ENCODE measurements around the gene SLPI. TPM values are rescaled to one million over a fixed set of nuclear protein-coding genes. Genes with fewer than 3 reads are reported as not detected.
A peak's percentile ranks its signal among the peaks of the same experiment; 100 is the strongest.

The SLPI gene
- total RNA-seq, 2 experiments from 2014 or later: not detected

DNA sequence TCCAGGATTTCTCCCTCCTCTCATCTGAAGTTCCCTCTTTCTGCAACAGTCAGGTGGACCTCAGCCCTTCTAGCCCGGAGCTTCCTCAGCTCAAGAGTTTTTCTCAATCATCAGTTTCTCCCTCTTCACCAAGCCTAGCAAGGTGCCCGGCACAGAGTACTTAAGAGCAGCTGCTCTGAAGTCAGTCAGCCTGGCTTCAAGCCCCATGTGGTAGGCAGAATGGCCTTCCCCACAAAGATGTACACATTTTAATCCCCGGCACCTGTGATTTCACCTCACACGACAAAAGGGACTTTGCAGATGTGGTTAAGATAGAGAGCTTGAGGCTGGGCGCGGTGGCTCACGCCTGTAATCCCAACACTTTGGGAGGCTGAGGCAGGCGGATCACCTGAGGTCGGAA is 37.2 kb upstream of the SLPI start:
- Mint-ChIP-seq H3K9me3 (no peaks in the 10 kb centered on the region), H3K36me3 (no peaks in the 10 kb centered on the region), H3K4me3 (no peak overlapping the region), H3K27me3 (peaks cover 26% of the 10 kb centered on the region), H3K27ac (no peak overlapping the region), H3K4me1 (ENCODE audit: low read depth) (no peaks in the 10 kb centered on the region)
- intact Hi-C loops (cut with micrococcal nuclease): loop anchor here (2.0 to 5.0 kb wide), 2 partner anchors 153 to 194 kb away; no protein-coding TSS in a partner anchor
- ChIA-PET POLR2A (interaction anchor here (0.7 to 4.0 kb wide), 2 partner anchors 11 to 1015 kb away, joined by 3 to 16 read pairs; no protein-coding TSS in a partner anchor), CTCF (interaction anchor here (0.6 to 8.2 kb wide), 29 partner anchors 12 to 543 kb away, joined by 3 to 113 read pairs (median 4); partner anchors contain the start of genes KCNS1, WFDC12 and YWHAB)
- DNase-seq: no peak

DNA sequence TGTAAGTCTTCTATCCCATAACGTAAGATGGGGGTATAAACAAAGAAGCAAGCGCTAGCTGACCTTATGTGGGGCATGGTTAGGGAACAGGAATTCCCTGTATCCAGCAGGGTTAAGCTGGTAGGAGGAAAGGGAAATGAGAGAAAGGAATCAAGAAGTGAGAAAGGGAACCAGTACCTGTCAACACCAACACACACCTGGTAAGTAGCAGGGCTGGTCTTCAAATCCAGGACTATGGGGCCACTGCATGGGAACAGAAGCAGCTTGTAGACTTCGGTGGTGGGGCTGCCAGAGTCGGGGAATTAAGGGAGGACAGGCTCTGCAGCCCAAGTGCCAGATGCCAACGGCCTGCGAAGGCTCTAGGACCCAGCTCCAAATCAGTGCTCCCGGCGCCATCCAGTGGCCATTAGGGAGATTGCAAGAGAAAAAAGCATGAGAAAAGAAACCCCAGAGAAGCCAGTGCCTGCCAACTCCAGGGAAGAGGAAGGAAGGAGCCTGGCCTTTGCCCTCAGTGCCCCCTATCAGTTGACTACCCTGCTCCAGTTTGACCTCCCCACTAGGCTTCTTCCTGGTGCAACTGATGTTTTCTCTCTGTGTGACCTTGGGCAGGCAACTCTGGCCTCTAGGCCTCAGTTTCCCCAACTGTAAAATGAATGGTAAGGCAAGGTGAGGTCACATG is 36.5 kb upstream of the SLPI start:
- intact Hi-C loops (cut with micrococcal nuclease): loop anchor here (2.0 to 5.0 kb wide), 2 partner anchors 152 to 194 kb away; no protein-coding TSS in a partner anchor
- H3K4me1 Mint-ChIP-seq (ENCODE audit: low read depth): no peaks in the 10 kb centered on the region

DNA sequence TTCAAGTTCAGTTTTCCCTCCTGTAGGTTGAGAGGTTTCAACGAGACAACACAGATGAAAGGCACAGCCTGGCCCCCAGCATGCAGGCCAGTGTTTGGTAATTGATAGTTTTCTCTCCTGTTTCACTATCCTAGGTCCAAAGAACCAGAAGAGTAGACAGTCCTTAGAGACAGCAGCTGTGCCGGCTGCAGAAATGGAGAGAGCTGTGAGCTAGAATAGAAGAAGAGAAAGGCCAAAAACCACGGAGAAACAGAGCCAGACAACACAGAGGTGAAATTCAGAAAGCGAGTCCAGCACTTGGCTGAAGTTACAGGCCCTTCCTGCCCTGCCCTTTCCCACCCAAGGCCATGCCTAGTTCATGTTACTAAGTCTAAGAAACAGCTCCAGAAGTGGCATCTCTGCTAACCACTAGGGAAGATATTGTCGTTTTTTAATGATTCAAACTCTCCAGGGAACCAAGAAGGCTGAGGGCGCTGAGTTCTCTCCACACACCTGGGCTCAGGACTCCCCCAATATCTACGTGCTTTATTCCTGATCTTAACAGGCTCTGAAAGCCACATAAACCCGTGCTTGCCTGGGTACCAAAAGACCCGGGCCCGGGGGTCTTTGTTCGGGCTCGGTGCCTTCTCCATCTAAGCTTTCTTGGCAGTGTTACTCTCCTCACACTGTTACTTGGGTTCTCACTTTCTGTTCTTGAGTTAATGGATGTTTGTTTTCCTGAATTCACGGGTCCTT is 35.7 kb upstream of the SLPI start:
- intact Hi-C loops (cut with micrococcal nuclease): loop anchor here (2.0 to 5.0 kb wide), 2 partner anchors 151 to 193 kb away; no protein-coding TSS in a partner anchor
- Mint-ChIP-seq H3K4me1 (ENCODE audit: low read depth) (no peaks in the 10 kb centered on the region), H3K27me3 (peaks cover 22% of the 10 kb centered on the region), H3K27ac (no peak overlapping the region), H3K4me3 (no peak overlapping the region), H3K9me3 (no peaks in the 10 kb centered on the region), H3K36me3 (no peaks in the 10 kb centered on the region)
- CTCF ChIA-PET: interaction anchor here (0.6 to 8.2 kb wide), 24 partner anchors 8 to 481 kb away, joined by 3 to 113 read pairs (median 6); partner anchors contain the start of genes KCNS1, SLPI and TOMM34
- no peak for DNase-seq
- POLR2A ChIA-PET: no interaction called here

More for the DNA sequence above, 36.5 kb upstream of the SLPI start:
- Mint-ChIP-seq H3K4me3 (no peak overlapping the region), H3K36me3 (no peaks in the 10 kb centered on the region), H3K9me3 (no peaks in the 10 kb centered on the region), H3K27me3 (peaks cover 23% of the 10 kb centered on the region), H3K27ac (no peak overlapping the region)
- ChIA-PET POLR2A (interaction anchor here (0.7 to 4.0 kb wide), 2 partner anchors 12 to 1014 kb away, joined by 3 to 16 read pairs; no protein-coding TSS in a partner anchor), CTCF (interaction anchor here (0.6 to 8.2 kb wide), 32 partner anchors 9 to 543 kb away, joined by 3 to 113 read pairs (median 5); partner anchors contain the start of genes KCNS1, SLPI, TOMM34 and WFDC12)
- peak; percentile 78 for DNase-seq

DNA sequence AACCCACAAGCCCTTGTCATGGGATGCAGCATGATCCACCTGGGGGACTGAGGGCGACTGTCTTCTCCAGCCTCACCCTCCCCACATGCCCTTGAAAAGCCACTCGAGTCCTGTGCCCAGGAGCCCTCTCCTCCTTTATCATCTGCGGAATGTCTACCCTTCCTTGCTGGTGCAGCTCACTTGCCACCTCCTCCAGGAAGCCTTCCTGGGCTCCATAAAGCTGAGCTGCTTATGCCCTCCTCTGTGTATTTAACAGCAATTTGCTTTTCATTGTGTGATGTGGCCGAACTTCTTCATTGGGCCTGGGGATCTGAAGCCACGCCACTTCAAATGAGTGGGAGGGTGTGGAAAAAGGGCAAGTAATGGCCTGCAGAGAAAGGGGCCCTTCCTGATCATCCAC is 34.5 kb upstream of the SLPI start:
- H3K27me3 Mint-ChIP-seq: peaks cover 17% of the 10 kb centered on the region
- no peaks in the 10 kb centered on the region for H3K36me3 Mint-ChIP-seq
- ChIA-PET CTCF (interaction anchor here (0.6 to 8.2 kb wide), 2 partner anchors 14 to 47 kb away, joined by 3 to 113 read pairs; no protein-coding TSS in a partner anchor), POLR2A (no interaction called here)
- no peak for DNase-seq
- H3K4me1 Mint-ChIP-seq (ENCODE audit: low read depth): no peaks in the 10 kb centered on the region
- no peaks in the 10 kb centered on the region for H3K9me3 Mint-ChIP-seq
- no peak overlapping the region for H3K27ac Mint-ChIP-seq
- H3K4me3 Mint-ChIP-seq: no peak overlapping the region
- intact Hi-C loops (cut with micrococcal nuclease): no loop called here

DNA sequence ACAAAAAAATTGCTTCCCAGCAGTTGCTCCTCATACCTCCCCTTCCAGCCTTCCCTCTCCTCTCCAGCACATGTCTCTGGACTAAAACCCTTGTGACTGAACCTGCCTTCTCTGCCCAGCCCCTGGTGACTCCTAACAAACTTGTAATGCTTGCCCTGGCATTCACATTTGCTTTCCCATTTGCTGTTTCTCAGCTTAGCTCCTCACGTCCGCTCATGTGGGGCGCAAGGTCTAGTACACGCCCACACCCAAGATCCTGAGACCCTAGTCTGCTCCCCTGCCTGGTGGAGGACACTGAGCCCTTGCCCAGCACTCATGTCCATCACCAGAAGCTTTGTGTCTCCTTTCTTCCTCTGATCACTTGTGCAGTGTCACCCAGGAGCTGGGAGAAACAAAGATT is 34.0 kb upstream of the SLPI start:
- no peaks in the 10 kb centered on the region for H3K4me1 Mint-ChIP-seq (ENCODE audit: low read depth)

DNA sequence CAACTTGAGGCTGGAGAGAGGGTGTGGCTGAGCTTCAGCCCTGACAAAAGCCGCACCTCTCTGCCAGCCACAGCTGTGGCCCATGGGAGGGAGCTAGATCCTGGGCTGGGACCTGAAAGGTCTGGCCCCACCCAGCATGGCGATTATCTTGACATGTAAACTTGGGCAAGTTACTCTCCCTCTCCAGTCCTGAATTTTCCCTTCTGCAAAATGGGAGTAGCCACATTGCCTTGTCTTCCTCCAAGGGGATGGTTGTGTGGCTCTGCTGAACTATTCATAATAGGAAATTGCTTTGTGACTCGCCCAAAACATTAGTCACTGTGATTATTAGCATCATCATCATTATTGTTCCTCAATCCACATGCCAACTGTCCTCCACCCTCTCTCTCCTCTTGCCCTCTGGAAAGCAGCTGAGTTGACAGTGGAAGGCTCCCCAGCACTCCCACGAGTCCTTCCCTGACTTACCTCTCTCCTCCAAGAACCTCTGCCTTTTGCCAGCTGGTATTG is 29.2 kb upstream of the SLPI start:
- no peak overlapping the region for H3K4me3 Mint-ChIP-seq
- H3K27ac Mint-ChIP-seq: no peak overlapping the region
- H3K4me1 Mint-ChIP-seq (ENCODE audit: low read depth): no peaks in the 10 kb centered on the region
- CTCF ChIA-PET: interaction anchor here (1.7 to 3.4 kb wide), 2 partner anchors 10 to 29 kb away, joined by 7 to 16 read pairs; no protein-coding TSS in a partner anchor
- H3K36me3 Mint-ChIP-seq: no peaks in the 10 kb centered on the region
- intact Hi-C loops (cut with micrococcal nuclease): no loop called here
- POLR2A ChIA-PET: no interaction called here
- H3K27me3 Mint-ChIP-seq: peaks cover 17% of the 10 kb centered on the region
- no peaks in the 10 kb centered on the region for H3K9me3 Mint-ChIP-seq
- no peak for DNase-seq

More for the DNA sequence above, 34.0 kb upstream of the SLPI start:
- Mint-ChIP-seq H3K27me3 (peaks cover 17% of the 10 kb centered on the region), H3K9me3 (no peaks in the 10 kb centered on the region), H3K4me3 (no peak overlapping the region), H3K27ac (no peak overlapping the region), H3K36me3 (no peaks in the 10 kb centered on the region)
- intact Hi-C loops (cut with micrococcal nuclease): no loop called here
- ChIA-PET POLR2A (no interaction called here), CTCF (interaction anchor here (0.8 to 8.2 kb wide), 2 partner anchors 15 to 150 kb away, joined by 4 to 113 read pairs; no protein-coding TSS in a partner anchor)
- DNase-seq: no peak

DNA sequence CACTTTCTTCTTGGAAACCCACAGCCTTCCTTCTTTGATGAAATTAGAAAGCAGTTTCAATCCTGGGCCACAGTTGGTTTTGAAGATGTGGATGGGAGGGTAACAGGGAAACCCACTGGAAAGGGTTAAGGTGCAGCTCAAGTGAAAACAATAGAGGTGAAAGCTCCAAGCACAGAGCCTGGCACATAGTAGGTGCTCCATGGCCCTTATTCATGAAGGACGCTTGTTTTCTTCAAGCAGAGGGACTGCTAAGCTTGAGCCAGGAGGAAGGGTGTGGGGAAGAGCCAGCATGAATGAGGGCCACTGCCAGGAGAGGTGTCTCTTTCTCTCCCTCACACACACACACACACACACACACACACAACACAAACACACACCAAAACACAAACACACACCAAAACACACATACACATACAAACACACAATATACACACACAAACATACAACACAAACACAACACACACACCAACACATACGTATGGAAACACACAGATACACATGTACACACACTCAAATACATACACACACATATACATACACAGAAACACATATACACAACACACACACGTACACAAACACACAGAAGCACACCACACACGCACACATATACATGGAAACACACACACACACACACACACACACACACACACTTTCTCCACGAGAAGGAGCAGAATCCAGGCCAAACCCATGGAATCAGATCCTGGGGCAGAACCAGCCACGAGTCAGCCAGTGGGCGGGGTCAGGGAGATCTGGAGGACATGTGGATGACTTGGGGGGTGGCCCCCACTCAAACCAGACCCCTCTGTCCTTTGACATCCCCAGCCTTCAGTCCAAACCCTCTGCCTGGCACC is 28.6 kb upstream of the SLPI start:
- H3K27me3 Mint-ChIP-seq: peaks cover 13% of the 10 kb centered on the region
- no peak overlapping the region for H3K4me3 Mint-ChIP-seq
- no peaks in the 10 kb centered on the region for H3K36me3 Mint-ChIP-seq
- ChIA-PET POLR2A (no interaction called here), CTCF (interaction anchor here (1.6 to 3.4 kb wide), 2 partner anchors 7 to 11 kb away, joined by 5 to 16 read pairs; no protein-coding TSS in a partner anchor)
- no peaks in the 10 kb centered on the region for H3K4me1 Mint-ChIP-seq (ENCODE audit: low read depth)
- H3K9me3 Mint-ChIP-seq: no peaks in the 10 kb centered on the region
- DNase-seq: no peak
- H3K27ac Mint-ChIP-seq: no peak overlapping the region
- intact Hi-C loops (cut with micrococcal nuclease): no loop called here

DNA sequence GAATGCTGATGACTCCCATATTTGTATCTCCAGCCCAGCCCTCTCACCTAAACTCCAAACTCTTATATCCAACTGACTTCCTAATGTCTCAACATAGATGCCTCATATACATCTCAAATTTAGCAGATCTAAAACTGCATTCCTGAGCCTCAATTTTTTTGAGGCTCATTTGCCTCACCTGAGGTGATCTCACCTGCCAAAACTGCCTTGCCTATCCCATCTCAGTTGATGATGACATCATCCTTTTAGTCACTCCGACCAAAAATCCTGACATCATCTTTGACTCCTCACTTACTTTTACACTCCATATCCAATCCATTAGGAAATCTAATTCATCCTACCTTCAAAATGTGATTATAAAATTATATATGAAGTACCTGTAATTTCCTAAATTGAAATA is 25.6 kb upstream of the SLPI start:
- POLR2A ChIA-PET: no interaction called here
- Mint-ChIP-seq H3K27ac (no peak overlapping the region), H3K27me3 (peaks cover 30% of the 10 kb centered on the region)

DNA sequence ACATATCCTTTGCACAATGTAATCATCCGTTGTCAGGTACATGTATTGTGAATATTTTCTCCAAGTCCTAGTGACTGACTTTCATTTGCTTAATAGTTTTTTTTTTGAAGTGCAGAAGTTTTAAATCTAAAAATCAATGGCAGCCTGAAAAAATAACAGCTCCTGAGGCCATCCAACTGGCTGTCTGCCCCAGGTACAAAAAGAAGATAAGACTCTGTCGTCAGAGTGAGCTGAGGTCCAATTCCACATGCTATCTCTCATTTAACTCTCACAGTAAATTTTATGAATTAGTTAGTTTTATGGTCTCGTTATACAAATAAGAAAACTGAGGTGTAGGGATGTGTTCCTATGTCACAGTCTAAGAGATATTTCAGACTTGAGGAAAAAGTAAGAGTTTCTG is 21.0 kb upstream of the SLPI start:
- H3K9me3 Mint-ChIP-seq: no peaks in the 10 kb centered on the region
- no peaks in the 10 kb centered on the region for H3K36me3 Mint-ChIP-seq
- DNase-seq: no peak
- H3K27ac Mint-ChIP-seq: no peak overlapping the region
- intact Hi-C loops (cut with micrococcal nuclease): no loop called here
- POLR2A ChIA-PET: no interaction called here
- H3K4me3 Mint-ChIP-seq: no peak overlapping the region
- no peaks in the 10 kb centered on the region for H3K4me1 Mint-ChIP-seq (ENCODE audit: low read depth)
- H3K27me3 Mint-ChIP-seq: peaks cover 34% of the 10 kb centered on the region
- CTCF ChIA-PET: interaction anchor here (0.8 kb wide), 1 partner anchor 18 kb away, joined by 3 read pairs; no protein-coding TSS in a partner anchor

More for the DNA sequence above, 25.6 kb upstream of the SLPI start:
- Mint-ChIP-seq H3K36me3 (no peaks in the 10 kb centered on the region), H3K4me3 (no peak overlapping the region), H3K9me3 (no peaks in the 10 kb centered on the region), H3K4me1 (ENCODE audit: low read depth) (no peaks in the 10 kb centered on the region)
- DNase-seq: no peak
- intact Hi-C loops (cut with micrococcal nuclease): no loop called here
- CTCF ChIA-PET: interaction anchor here (3.4 kb wide), 1 partner anchor 13 kb away, joined by 15 read pairs; no protein-coding TSS in a partner anchor

DNA sequence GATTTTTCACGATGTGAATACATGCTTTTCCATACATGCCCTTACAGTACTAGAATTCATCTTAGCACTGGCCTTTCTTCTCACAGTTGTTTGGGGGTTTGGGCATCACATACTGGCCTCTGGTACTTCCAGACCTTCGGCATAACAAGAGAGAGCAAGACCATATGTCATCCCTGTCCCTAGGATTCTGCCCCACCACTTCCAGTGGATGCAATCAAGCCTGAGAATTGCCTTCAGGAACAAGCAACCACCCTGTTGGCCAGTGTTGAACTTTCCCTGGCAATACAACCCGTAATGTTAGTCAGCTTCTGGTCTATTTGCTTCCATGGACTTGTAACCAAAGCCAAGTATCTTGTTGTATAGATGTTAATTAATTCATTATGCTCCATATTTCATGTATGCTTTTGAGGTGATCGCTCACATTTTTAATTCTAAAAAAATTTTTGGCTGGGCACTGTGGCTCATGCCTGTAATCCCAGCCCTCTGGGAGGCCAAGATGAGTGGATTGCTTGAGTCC is 15.4 kb upstream of the SLPI start:
- Mint-ChIP-seq H3K36me3 (no peaks in the 10 kb centered on the region), H3K27ac (no peak overlapping the region), H3K4me3 (no peak overlapping the region), H3K9me3 (no peaks in the 10 kb centered on the region), H3K4me1 (ENCODE audit: low read depth) (no peaks in the 10 kb centered on the region), H3K27me3 (peaks cover 23% of the 10 kb centered on the region)
- ChIA-PET POLR2A (no interaction called here), CTCF (interaction anchor here (2.0 kb wide), 1 partner anchor 25 kb away, joined by 10 read pairs; no protein-coding TSS in a partner anchor)
- intact Hi-C loops (cut with micrococcal nuclease): no loop called here
- DNase-seq: no peak

DNA sequence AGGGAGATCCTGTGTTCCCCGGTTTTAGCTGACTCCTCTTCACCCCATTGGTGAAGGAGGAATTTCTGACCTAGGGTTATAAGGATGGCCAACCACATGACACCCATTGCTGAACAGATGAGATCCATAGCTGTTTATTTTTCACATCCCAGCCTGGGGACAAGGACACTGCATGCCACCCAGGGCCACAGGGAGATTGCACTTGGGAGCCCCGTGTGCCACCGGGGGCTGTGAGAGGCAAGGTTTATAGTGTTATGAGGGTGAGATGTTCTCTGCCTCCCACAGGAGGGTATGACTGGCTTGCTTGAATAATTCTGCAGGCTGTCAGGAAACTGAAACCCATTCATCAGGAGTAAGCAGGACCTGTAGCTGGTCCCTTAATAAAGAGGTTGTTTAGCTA is 14.7 kb upstream of the SLPI start:
- DNase-seq: no peak
- Mint-ChIP-seq H3K27me3 (peaks cover 19% of the 10 kb centered on the region), H3K36me3 (no peaks in the 10 kb centered on the region), H3K4me1 (ENCODE audit: low read depth) (no peaks in the 10 kb centered on the region), H3K4me3 (no peak overlapping the region), H3K27ac (no peak overlapping the region), H3K9me3 (no peaks in the 10 kb centered on the region)
- intact Hi-C loops (cut with micrococcal nuclease): no loop called here
- ChIA-PET POLR2A (no interaction called here), CTCF (interaction anchor here (0.8 to 2.0 kb wide), 3 partner anchors 23 to 50 kb away, joined by 3 to 10 read pairs (median 3); no protein-coding TSS in a partner anchor)
